Thyroid gland (tissue), 4 donors: ENCODE data around the gene SLC6A6. TPM values are rescaled to one million over a fixed set of nuclear protein-coding genes. Genes with fewer than 3 reads are reported as not detected.

ENCODE experiments used
- DNase-seq, 2 donors: peaks; one replicate each; pipeline ENCODE4 v3.0.0-alpha.2; 2019
- H3K27ac ChIP-seq, 3 donors: fragments of 200-600 bp; sonication (generic); 1 replicate in 2 of 3; 2 replicates in 1 of 3; pipeline ENCODE4 v1.5.1; 2016 to 2019; ENCODE audit warnings: mild to moderate bottlenecking in 1 of 3, moderate library complexity in 1 of 3
- H3K27me3 ChIP-seq: fragments of 200-600 bp; sonication (generic); one replicate; pipeline ENCODE4 v1.5.1; 2019
- H3K36me3 ChIP-seq, 2 donors: fragments of 200-600 bp; sonication (generic); one replicate each; pipeline ENCODE4 v1.5.1; 2016 to 2019
- H3K4me1 ChIP-seq, 2 donors: fragments of 200-600 bp; sonication (generic); one replicate each; pipeline ENCODE4 v1.5.1; 2017 to 2019
- H3K4me3 ChIP-seq, 3 donors: fragments of 200-600 bp; sonication (generic); replicated peaks in 1 of 3; 1 replicate in 2 of 3; 2 replicates in 1 of 3; pipeline ENCODE4 v1.5.1; 2016; ENCODE audit warnings: mild to moderate bottlenecking in 1 of 3
- H3K9me3 ChIP-seq: fragments of 200-600 bp; sonication (generic); one replicate; pipeline ENCODE4 v1.5.1; 2017
- CTCF ChIP-seq, 6 experiments: fragments of 200-600 bp in 3 of 6; fragments of 450-650 bp in 3 of 6; sonication (generic) in 3 of 6; IDR thresholded peaks; one replicate each; pipeline ENCODE4 v1.5.1; 2016 to 2019; ENCODE audit warnings: antibody characterized with exemption in 6 of 6, mild to moderate bottlenecking in 2 of 6, inconsistent platforms in 1 of 6, moderate library complexity in 1 of 6
- POLR2A ChIP-seq, 2 donors: fragments of 450-650 bp; IDR thresholded peaks; one replicate each; pipeline ENCODE4 v1.6.1; 2017; ENCODE audit warnings: antibody characterized with exemption in 2 of 2, mild to moderate bottlenecking in 2 of 2, moderate library complexity in 1 of 2
- WGBS, 2 donors: methylation state at CpG; one replicate each; pipeline ENCODE4 v1.1.5; 2017; 5-methylcytosine and 5-hydroxymethylcytosine counted together
- intact Hi-C: fragments of 100-400 bp; cut with DNase I; formaldehyde crosslinking; loops from one replicate; pipeline ENCODE4 v1.15.1; 2023
- total RNA-seq, 4 donors: library from RNA; depleted of rRNA; stranded (reverse); fragments of >200 nt; gene quantifications; one replicate each; pipeline ENCODE4 v1.2.3, GENCODE V29; 2016

The SLC6A6 gene
- total RNA-seq, 4 donors from 2014 or later = 42.7 to 98.0 (median 72.5) TPM

DNA sequence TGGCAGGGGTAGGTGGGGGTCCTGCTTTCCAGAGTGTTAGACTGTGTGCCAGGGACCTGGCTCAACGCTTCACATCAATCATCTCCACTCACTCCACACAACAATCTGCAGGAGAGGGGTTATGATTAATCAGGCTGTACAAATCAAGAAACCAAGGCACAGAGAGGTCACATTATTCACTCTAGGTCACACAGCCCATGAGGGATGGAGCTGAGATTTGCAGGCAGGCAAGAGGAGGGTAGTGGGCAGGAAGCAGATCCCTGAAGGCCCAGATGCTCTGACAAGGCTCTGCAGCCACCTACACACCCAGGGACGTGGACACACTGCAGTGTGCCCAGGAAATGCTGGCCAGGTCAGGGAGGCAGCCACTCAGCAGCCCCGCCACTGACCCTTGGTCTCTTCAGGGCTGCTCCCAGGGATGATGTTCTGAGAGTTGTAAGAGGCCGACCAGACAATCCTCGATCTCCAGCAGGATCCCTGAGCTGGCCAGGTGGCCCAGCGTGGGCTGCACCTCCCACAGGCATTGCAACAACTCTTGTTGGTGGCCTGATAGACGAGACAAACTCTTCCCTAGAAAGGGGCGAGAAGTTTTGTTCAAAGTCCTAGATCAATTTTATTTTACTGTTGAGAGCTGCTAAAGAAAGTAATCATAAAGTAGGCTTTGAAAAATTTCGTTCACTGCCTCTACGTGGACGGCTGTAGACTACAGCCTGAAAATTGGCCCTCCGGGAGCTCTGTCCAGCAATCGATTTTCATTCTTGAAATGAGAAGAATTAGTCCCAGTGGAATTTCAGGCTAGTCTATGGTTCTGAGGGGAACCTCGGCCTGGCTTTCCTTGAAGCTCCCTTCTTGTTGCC is 4.2 kb upstream of the SLC6A6 start:
- intact Hi-C loops = loop anchor here (5.0 kb wide), 1 partner anchor 69 kb away; no protein-coding TSS in a partner anchor
- DNase-seq = no peak
- no peak overlapping the region for H3K4me3 ChIP-seq
- TF ChIP-seq POLR2A (IDR thresholded peaks at IDR 0.05) (no peak), CTCF (IDR thresholded peaks at IDR 0.05) (no peak)
- H3K36me3 ChIP-seq = no peaks in the 10 kb centered on the region
- no peaks in the 10 kb centered on the region for H3K9me3 ChIP-seq
- H3K27ac ChIP-seq = no peak overlapping the region
- 85 to 86% methylated on average over 13 to 14 of the region's 14 CpGs for WGBS, 2 donors
- H3K27me3 ChIP-seq = no peaks in the 10 kb centered on the region
- peaks cover 0 to under 1% of the 10 kb centered on the region in 2 donors for H3K4me1 ChIP-seq

- TF ChIP-seq CTCF (IDR thresholded peaks at IDR 0.05) (no peak), POLR2A (IDR thresholded peaks at IDR 0.05) (no peak)
- intact Hi-C loops = loop anchor here (5.0 kb wide), 1 partner anchor 69 kb away; no protein-coding TSS in a partner anchor
- 97 to 100% methylated on average over 2 of the region's 2 CpGs for WGBS, 2 donors
These were observed 3.7 kb upstream of the SLC6A6 start for GRCh38 chr3:14398797-14399106.

DNA sequence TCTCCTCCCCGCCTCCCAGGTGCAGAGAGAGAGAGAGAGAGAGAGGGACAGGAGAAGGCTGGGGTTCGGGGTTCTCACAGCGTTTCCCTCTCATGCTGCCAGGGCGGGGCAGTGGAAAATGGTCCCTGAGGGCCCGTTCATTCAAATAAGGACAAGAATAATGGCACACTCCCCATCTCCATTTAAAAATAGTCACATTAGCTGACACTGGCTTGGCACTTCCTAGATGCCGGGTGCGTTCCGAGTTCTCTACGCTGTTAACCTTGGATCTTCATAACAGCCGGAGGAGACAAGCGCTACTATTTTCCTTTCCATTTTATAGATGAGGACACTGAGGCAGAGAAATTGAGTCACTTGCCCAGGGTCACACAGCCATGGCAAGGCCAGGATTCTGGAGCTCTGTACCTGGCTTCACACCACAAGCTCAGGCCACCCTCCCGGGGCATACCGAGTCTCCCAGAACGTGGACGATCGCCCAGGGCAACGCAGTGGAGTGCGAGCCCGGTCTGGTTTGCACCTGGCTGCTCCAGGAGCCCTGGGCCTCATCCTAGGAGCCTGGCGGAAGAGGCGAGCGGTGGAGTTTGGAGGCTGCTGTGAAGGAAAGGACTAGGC is 608 bp upstream of the SLC6A6 start:
- 46 to 56% methylated on average over 19 to 22 of the region's 22 CpGs for WGBS, 2 donors
- Histone ChIP-seq H3K27ac (peak overlapping the region; percentile 57 to 89 (median 84)), H3K27me3 (no peaks in the 10 kb centered on the region), H3K36me3 (no peaks in the 10 kb centered on the region), H3K9me3 (no peaks in the 10 kb centered on the region), H3K4me3 (peak overlapping the region in 1 of 3 donors; percentile 65), H3K4me1 (peaks cover 31 to 33% of the 10 kb centered on the region in 2 donors)
- TF ChIP-seq POLR2A (IDR thresholded peaks at IDR 0.05) (no peak), CTCF (IDR thresholded peaks at IDR 0.05) (peak in 1 of 6 experiments; percentile 55)
- no peak for DNase-seq
- intact Hi-C loops = no loop called here

More at GRCh38 chr3:14398797-14399106, 3.7 kb upstream of the SLC6A6 start:
- H3K27ac ChIP-seq = no peak overlapping the region
- H3K27me3 ChIP-seq = no peaks in the 10 kb centered on the region
- no peaks in the 10 kb centered on the region for H3K36me3 ChIP-seq
- H3K4me1 ChIP-seq = peaks cover 3 to 4% of the 10 kb centered on the region in 2 donors
- no peaks in the 10 kb centered on the region for H3K9me3 ChIP-seq
- H3K4me3 ChIP-seq = no peak overlapping the region
- DNase-seq = no peak

DNA sequence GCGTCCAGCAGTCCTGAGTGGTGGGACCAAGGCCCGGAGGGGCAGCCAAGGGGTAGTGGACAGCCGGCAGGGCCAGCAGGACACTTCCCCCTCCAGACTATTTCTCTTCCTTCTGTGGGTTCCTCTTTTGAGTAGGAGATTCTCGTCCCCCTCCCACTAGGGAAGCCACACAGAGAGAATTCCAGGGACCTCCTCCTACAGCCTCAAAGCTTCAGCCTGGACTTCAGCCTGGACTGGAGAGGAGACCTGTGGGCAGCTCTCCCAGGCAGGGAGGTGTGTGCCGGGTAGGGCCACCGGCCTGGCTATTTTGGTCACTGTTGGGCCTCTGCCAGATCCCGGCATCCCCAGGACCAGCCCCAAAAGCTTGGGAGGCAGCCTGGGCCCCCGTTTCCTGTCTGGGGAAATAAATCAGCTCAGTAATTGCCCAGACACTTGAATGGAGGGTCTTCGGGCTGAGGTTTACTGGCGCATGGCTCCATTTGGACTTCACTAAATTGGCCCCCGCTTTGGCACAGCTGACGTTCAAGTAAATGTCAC is 1.3 kb downstream of the SLC6A6 start:
- DNase-seq = peak; percentile 81 to 83
- Histone ChIP-seq H3K4me1 (peaks cover 40 to 47% of the 10 kb centered on the region in 2 donors), H3K27ac (peak overlapping the region; percentile 84 to 89 (median 88)), H3K36me3 (no peaks in the 10 kb centered on the region), H3K9me3 (no peaks in the 10 kb centered on the region), H3K4me3 (peak overlapping the region; percentile 65 to 78 (median 77)), H3K27me3 (no peaks in the 10 kb centered on the region)
- intact Hi-C loops = no loop called here
- TF ChIP-seq POLR2A (IDR thresholded peaks at IDR 0.05) = peak in 1 of 2 donors; percentile 52
- TF ChIP-seq CTCF (IDR thresholded peaks at IDR 0.05) = no peak
- WGBS, 2 donors = 0 to 5% methylated on average over 8 to 12 of the region's 12 CpGs
